IPS-NIHi7 (cell line): ENCODE measurements around the gene NEDD4.
"Not testable (repeated sequence)": the region's sequence is repeated elsewhere in the genome, so short reads cannot be mapped to it uniquely, and the experiment has no call there.

Experiments used
- DNase-seq: peaks from one replicate; pipeline ENCODE4 v3.0.0; 2012; ENCODE audit warnings: mixed read lengths; ENCODE audit errors: extremely low spot score

NEDD4 gene

GRCh38 chr15:55894399-55894965, 98.9 kb downstream of the NEDD4 start:
- DNase-seq = no peak

- DNase-seq = no peak
Measured at GRCh38 chr15:55893852-55894251, 99.6 kb downstream of the NEDD4 start.

GRCh38 chr15:55891196-55891595, 102.2 kb downstream of the NEDD4 start:
- DNase-seq = no peak

- no peak for DNase-seq
Measured at GRCh38 chr15:55884223-55884622, 109.2 kb downstream of the NEDD4 start.

GRCh38 chr15:55879181-55879580, 114.2 kb downstream of the NEDD4 start:
- no peak for DNase-seq

GRCh38 chr15:55873024-55873720, 120.2 kb downstream of the NEDD4 start:
- no peak for DNase-seq

GRCh38 chr15:55872471-55872870, 120.9 kb downstream of the NEDD4 start:
- no peak for DNase-seq

- no peak for DNase-seq
Measured at GRCh38 chr15:55869660-55870059, 123.8 kb downstream of the NEDD4 start.

- no peak for DNase-seq
Measured at GRCh38 chr15:55868707-55869106, 124.7 kb downstream of the NEDD4 start.

GRCh38 chr15:55868291-55868690, 125.1 kb downstream of the NEDD4 start:
- DNase-seq = not testable (repeated sequence)

GRCh38 chr15:55863911-55864310, 129.5 kb downstream of the NEDD4 start:
- no peak for DNase-seq

GRCh38 chr15:55861115-55861514, 132.3 kb downstream of the NEDD4 start:
- DNase-seq = no peak

GRCh38 chr15:55860468-55860867, 132.9 kb downstream of the NEDD4 start:
- DNase-seq = peak; percentile 21

- no peak for DNase-seq
Measured at GRCh38 chr15:55859681-55860080, 133.7 kb downstream of the NEDD4 start.

- no peak for DNase-seq
Measured at GRCh38 chr15:55858661-55859060, 134.8 kb downstream of the NEDD4 start.

GRCh38 chr15:55856506-55857164, 136.8 kb downstream of the NEDD4 start:
- no peak for DNase-seq

GRCh38 chr15:55853134-55853533, 140.3 kb downstream of the NEDD4 start:
- no peak for DNase-seq

GRCh38 chr15:55846116-55846707, 147.2 kb downstream of the NEDD4 start:
- peak; percentile 75 for DNase-seq

GRCh38 chr15:55842897-55843296, 150.5 kb downstream of the NEDD4 start:
- not testable (repeated sequence) for DNase-seq

- no peak for DNase-seq
Measured at GRCh38 chr15:55835866-55836265, 157.5 kb downstream of the NEDD4 start.

- no peak for DNase-seq
Measured at GRCh38 chr15:55834331-55834730, 159.1 kb downstream of the NEDD4 start.

- no peak for DNase-seq
Measured at GRCh38 chr15:55829826-55830225, 163.6 kb downstream of the NEDD4 start.

- DNase-seq = no peak
Measured at GRCh38 chr15:55827955-55828354, 165.5 kb downstream of the NEDD4 start.
